Adrenal gland (tissue), 5 donors: ENCODE results near the gene KCNMA1.

ENCODE experiments used
- POLR2A ChIP-seq, 2 donors: fragments of 450-650 bp; IDR thresholded peaks; one replicate each; pipeline ENCODE4 v1.6.1; 2017; ENCODE audit warnings: antibody characterized with exemption in 2 of 2, mild to moderate bottlenecking in 2 of 2, moderate library complexity in 1 of 2
- TF ChIP-seq, protein P1 (sequence below), 6 experiments: fragments of 450-650 bp in 4 of 6; fragments of 200-600 bp in 2 of 6; sonication (generic) in 1 of 6; IDR thresholded peaks; 1 replicate in 5 of 6; 2 replicates in 1 of 6; pipeline versions ENCODE4 v1.5.1 to v1.8.0; 2016 to 2021; ENCODE audit warnings: antibody characterized with exemption in 6 of 6, mild to moderate bottlenecking in 2 of 6, moderate library complexity in 1 of 6
- donor health status: DM: no; HTN: no; CAD: no.

GRCh38 chr10:77669892-77670291, 32.3 kb upstream of the KCNMA1 start:
- TF ChIP-seq, protein P1, sequence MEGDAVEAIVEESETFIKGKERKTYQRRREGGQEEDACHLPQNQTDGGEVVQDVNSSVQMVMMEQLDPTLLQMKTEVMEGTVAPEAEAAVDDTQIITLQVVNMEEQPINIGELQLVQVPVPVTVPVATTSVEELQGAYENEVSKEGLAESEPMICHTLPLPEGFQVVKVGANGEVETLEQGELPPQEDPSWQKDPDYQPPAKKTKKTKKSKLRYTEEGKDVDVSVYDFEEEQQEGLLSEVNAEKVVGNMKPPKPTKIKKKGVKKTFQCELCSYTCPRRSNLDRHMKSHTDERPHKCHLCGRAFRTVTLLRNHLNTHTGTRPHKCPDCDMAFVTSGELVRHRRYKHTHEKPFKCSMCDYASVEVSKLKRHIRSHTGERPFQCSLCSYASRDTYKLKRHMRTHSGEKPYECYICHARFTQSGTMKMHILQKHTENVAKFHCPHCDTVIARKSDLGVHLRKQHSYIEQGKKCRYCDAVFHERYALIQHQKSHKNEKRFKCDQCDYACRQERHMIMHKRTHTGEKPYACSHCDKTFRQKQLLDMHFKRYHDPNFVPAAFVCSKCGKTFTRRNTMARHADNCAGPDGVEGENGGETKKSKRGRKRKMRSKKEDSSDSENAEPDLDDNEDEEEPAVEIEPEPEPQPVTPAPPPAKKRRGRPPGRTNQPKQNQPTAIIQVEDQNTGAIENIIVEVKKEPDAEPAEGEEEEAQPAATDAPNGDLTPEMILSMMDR (IDR thresholded peaks at IDR 0.05), result no peak
- no peak for TF ChIP-seq POLR2A (IDR thresholded peaks at IDR 0.05)
